ENCODE data around the gene SLC4A11. TPM values are rescaled to one million over a fixed set of nuclear protein-coding genes. Genes with fewer than 3 reads are reported as not detected.

SLC4A11 gene
- total RNA-seq, 4 donors from 2014 or later: 4.5 to 26.0 (median 14.0) TPM

DNA sequence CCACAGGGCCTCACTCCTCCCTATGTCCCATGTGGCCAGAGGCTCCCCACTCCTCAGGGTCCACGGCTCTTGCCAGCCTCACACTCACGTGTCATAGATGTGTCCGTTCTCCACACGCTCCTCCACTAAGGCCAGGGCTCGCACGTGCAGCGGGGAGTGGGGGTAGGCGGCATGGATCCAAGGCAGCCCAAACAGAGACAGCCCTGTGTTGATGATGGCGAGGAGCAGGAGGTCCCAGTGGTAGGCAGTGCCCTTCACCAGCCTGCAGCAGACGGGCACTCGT, 10.3 kb downstream of the SLC4A11 start:
- no peak for TF ChIP-seq POLR2A (IDR thresholded peaks at IDR 0.05)
- TF ChIP-seq, protein P1, sequence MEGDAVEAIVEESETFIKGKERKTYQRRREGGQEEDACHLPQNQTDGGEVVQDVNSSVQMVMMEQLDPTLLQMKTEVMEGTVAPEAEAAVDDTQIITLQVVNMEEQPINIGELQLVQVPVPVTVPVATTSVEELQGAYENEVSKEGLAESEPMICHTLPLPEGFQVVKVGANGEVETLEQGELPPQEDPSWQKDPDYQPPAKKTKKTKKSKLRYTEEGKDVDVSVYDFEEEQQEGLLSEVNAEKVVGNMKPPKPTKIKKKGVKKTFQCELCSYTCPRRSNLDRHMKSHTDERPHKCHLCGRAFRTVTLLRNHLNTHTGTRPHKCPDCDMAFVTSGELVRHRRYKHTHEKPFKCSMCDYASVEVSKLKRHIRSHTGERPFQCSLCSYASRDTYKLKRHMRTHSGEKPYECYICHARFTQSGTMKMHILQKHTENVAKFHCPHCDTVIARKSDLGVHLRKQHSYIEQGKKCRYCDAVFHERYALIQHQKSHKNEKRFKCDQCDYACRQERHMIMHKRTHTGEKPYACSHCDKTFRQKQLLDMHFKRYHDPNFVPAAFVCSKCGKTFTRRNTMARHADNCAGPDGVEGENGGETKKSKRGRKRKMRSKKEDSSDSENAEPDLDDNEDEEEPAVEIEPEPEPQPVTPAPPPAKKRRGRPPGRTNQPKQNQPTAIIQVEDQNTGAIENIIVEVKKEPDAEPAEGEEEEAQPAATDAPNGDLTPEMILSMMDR (IDR thresholded peaks at IDR 0.05): no peak
- no peak overlapping the region for H3K4me3 ChIP-seq (ENCODE audit: low read depth, poor library complexity, severe bottlenecking)
- 90 to 91% methylated on average over 10 to 11 of the region's 11 CpGs for WGBS, 2 donors
- no peak for DNase-seq (ENCODE audit: low spot score in 2 of 2)
- intact Hi-C loops (cut with DNase I; ENCODE audit: low total_unique reads): loop anchor here (10.0 kb wide), 1 partner anchor 86 kb away; no protein-coding TSS in a partner anchor

DNA sequence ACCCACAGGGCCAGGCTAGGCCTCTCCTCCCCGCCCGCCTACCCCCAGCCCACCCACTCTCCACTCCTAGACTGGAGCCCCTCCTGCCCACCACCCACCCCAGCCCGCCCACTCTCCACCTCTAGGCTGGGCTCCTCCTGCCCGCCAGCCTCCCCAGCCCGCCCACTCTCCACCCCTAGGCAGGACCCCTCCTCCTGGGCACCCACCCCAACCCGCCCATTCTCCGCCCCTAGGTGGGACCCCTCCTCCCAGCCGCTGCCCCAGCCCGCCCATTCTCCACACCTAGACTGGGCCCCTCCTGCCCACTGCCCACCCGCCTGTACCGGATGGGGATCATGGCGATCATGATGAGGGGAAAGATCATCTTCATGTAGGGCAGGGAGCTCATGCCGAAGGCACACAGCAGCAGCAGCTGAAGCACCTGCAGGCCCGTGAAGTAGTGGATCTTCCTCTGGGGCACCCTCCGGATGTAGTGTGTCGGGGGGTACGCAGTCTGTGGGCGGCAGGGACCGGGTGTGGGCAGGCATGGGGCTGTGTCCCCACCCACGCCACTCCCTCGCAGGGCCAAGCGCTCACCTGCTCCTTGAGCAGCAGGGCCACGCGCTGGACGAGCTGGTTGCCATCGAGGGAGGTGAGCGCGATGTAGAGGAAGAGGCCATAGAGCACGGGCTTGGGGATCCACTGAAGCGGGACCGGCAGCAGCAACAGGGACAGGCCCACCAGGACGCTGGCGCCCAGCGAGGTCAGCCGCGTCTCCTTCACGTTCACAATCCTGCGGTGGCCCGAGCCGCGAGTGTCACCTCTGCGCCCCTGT, 10.8 kb downstream of the SLC4A11 start:
- intact Hi-C loops (cut with DNase I; ENCODE audit: low total_unique reads): loop anchor here (10.0 kb wide), 1 partner anchor 87 kb away; no protein-coding TSS in a partner anchor
- no peak for DNase-seq (ENCODE audit: low spot score in 2 of 2)
- WGBS, 2 donors: 80 to 84% methylated on average over 38 to 40 of the region's 42 CpGs
- no peak for TF ChIP-seq POLR2A (IDR thresholded peaks at IDR 0.05)
- TF ChIP-seq, protein P1 (IDR thresholded peaks at IDR 0.05): no peak
- no peak overlapping the region for H3K4me3 ChIP-seq (ENCODE audit: low read depth, poor library complexity, severe bottlenecking)

DNA sequence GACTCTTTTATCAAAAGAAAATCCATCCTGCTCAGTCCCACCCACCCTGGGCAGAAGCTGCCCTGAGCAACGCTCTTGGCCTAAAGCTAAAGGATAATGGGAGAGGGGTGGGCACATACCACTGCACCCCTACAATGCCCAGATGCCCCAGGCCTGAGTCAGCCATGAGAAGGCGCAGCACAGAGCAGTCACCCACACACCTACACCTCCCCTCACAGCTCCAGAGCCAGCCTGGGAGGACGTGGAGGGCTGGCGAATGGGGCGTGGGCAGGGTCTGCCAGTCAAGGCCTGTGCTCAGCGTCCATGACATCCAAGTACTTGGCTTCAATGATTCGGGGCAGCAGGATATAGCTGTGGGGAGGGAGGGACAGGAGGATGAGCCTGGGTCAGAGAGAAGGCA, 11.5 kb downstream of the SLC4A11 start:
- H3K4me3 ChIP-seq (ENCODE audit: low read depth, poor library complexity, severe bottlenecking): no peak overlapping the region
- no peak for DNase-seq (ENCODE audit: low spot score in 2 of 2)
- TF ChIP-seq POLR2A (IDR thresholded peaks at IDR 0.05): no peak
- TF ChIP-seq, protein P1 (IDR thresholded peaks at IDR 0.05): no peak
- intact Hi-C loops (cut with DNase I; ENCODE audit: low total_unique reads): loop anchor here (10.0 kb wide), 1 partner anchor 87 kb away; no protein-coding TSS in a partner anchor
- 67 to 76% methylated on average over 7 of the region's 7 CpGs for WGBS, 2 donors

DNA sequence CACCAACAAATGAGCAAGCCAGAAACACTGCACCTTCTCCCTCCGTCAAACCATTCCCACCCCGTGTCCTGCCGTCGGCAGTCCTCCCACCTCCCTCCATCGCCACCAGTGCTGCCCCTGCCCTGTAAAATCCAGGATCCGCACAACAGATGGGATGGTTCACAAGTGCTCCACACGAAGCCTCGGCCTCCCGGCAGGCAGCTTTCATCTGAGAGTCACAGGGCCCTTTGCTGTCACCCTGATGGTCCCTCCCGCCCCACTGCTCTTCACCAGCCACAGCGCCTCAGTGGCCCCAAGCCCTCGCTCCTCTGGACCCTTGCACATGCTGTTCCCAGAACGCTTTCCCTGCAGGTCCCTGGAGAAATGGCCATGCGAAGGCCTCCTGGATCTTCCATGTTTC, 12.1 kb downstream of the SLC4A11 start:
- DNase-seq (ENCODE audit: low spot score in 2 of 2): no peak
- no peak overlapping the region for H3K4me3 ChIP-seq (ENCODE audit: low read depth, poor library complexity, severe bottlenecking)
- no peak for TF ChIP-seq POLR2A (IDR thresholded peaks at IDR 0.05)
- TF ChIP-seq, protein P1 (IDR thresholded peaks at IDR 0.05): no peak
- intact Hi-C loops (cut with DNase I; ENCODE audit: low total_unique reads): loop anchor here (10.0 kb wide), 1 partner anchor 88 kb away; no protein-coding TSS in a partner anchor
- 96 to 98% methylated on average over 14 of the region's 14 CpGs for WGBS, 2 donors

DNA sequence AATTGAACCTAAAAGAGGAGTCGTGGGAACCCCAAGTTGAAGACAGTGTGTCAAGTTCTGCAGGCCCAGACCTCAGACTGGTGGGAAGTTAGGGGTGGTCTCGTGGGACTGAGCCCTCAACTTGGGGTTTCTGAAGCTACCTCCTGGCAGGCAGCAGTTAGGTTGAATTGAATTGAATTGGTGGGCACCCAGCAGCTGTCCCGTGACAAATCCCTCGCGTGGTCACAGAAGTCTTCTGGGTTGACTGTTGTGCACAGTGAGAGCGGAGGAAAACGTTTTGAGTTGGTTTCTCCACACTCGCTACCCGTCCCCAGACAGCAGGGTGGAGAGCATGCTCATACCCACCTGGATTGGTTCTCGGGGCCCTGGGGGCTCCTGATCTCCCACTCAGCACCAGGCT, 12.9 kb downstream of the SLC4A11 start:
- no peak overlapping the region for H3K4me3 ChIP-seq (ENCODE audit: low read depth, poor library complexity, severe bottlenecking)
- TF ChIP-seq, protein P1 (IDR thresholded peaks at IDR 0.05): no peak
- TF ChIP-seq POLR2A (IDR thresholded peaks at IDR 0.05): no peak
- 91 to 92% methylated on average over 9 to 10 of the region's 10 CpGs for WGBS, 2 donors
- no peak for DNase-seq (ENCODE audit: low spot score in 2 of 2)
- intact Hi-C loops (cut with DNase I; ENCODE audit: low total_unique reads): loop anchor here (10.0 kb wide), 1 partner anchor 89 kb away; no protein-coding TSS in a partner anchor

Measured in lower leg skin (tissue), 4 donors.